Peyer's patch (tissue), 4 donors: ENCODE data around the gene POTEC.
"Not testable (repeated sequence)": the region's sequence is repeated elsewhere in the genome, so short reads cannot be mapped to it uniquely, and the experiment has no call there.

ENCODE experiments used
- CTCF ChIP-seq, 6 experiments: fragments of 450-650 bp in 4 of 6; fragments of 200-600 bp in 2 of 6; sonication (generic) in 1 of 6; IDR thresholded peaks; one replicate each; pipeline ENCODE4 v1.5.1; 2017 to 2019; ENCODE audit warnings: antibody characterized with exemption in 6 of 6, mild to moderate bottlenecking in 3 of 6, moderate library complexity in 1 of 6
- POLR2A ChIP-seq, 2 donors: fragments of 450-650 bp; IDR thresholded peaks; one replicate each; pipeline ENCODE4 v1.5.1; 2017; ENCODE audit warnings: antibody characterized with exemption in 2 of 2, mild to moderate bottlenecking in 2 of 2, moderate library complexity in 2 of 2

- TF ChIP-seq CTCF, POLR2A (IDR thresholded peaks at IDR 0.05): not testable (repeated sequence)
Observed at GRCh38 chr18:14543446-14543964, at the start of gene POTEC.
